ENCODE measurements around the gene OSTF1. TPM values are rescaled to one million over a fixed set of nuclear protein-coding genes. Genes with fewer than 3 reads are reported as not detected.

OSTF1 gene
- total and polyA plus RNA-seq, 7 donors, result 11.0 to 105 (median 20.7) TPM

DNA sequence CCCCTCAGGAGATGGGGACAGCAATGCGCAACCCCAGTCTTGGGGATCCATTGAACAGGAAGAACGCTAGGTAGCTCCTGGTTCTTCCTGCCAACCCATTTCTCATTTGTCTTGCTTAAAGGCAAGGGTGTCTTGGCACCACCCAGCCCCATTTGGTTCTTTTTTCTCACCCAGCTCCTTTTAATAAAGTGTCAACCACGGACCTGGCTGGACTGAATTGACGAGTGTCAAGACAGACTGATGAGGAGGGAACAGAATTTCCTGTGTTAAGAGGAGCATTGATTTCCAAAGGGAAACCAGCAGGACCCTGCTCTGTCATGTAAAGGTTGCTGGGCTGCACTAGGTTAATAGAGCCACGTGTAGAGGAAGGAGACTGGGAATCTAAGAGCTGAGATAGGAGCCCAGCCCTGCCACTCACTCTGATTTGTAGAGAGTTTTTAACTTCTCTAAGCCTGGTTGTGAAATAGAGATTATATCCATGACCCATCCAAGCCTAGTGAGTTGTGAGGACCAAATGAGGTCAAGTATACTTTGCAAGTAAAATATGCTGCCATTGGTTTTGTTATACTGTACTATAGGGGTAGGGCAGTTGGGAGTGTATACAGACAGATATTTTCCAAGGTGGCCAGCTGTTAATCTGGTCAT lies 33.7 kb downstream of the OSTF1 start:
- TF ChIP-seq POLR2A (IDR thresholded peaks at IDR 0.05) (no peak), POLR2AphosphoS5 (IDR thresholded peaks at IDR 0.05) (no peak), EP300 (IDR thresholded peaks at IDR 0.05) (no peak)
- TF ChIP-seq, protein P1, sequence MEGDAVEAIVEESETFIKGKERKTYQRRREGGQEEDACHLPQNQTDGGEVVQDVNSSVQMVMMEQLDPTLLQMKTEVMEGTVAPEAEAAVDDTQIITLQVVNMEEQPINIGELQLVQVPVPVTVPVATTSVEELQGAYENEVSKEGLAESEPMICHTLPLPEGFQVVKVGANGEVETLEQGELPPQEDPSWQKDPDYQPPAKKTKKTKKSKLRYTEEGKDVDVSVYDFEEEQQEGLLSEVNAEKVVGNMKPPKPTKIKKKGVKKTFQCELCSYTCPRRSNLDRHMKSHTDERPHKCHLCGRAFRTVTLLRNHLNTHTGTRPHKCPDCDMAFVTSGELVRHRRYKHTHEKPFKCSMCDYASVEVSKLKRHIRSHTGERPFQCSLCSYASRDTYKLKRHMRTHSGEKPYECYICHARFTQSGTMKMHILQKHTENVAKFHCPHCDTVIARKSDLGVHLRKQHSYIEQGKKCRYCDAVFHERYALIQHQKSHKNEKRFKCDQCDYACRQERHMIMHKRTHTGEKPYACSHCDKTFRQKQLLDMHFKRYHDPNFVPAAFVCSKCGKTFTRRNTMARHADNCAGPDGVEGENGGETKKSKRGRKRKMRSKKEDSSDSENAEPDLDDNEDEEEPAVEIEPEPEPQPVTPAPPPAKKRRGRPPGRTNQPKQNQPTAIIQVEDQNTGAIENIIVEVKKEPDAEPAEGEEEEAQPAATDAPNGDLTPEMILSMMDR (IDR thresholded peaks at IDR 0.05), result no peak

DNA sequence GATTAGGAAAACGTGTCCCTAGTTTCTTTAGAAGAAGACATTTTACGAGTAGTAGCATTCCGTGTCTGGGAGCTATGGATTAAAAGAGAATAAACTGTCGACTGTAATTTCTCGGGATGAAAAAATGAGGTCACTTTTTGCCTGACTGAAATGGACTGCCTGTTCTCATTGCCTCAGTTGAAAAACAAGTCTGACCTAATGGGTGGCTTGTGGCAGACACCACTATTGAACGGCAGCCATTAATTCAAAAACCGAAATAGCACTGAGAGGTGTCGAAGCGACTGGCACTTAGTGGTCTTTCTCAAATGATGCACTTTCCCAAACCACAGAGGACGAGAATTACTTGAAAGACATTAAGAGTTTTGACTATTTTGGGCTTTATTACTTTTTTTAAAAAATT lies 35.4 kb downstream of the OSTF1 start:
- Histone ChIP-seq H3K36me3 (peaks cover 0 to 9% (median 0%) of the 10 kb centered on the region in 4 donors), H3K4me1 (no peaks in the 10 kb centered on the region), H3K27me3 (no peaks in the 10 kb centered on the region), H3K9me3 (no peaks in the 10 kb centered on the region), H3K27ac (no peak overlapping the region), H3K4me3 (no peak overlapping the region)
- DNase-seq, result no peak
- TF ChIP-seq POLR2A (IDR thresholded peaks at IDR 0.05), result no peak
- TF ChIP-seq EP300 (IDR thresholded peaks at IDR 0.05), result no peak
- no peak for TF ChIP-seq POLR2AphosphoS5 (IDR thresholded peaks at IDR 0.05)
- TF ChIP-seq, protein P1 (IDR thresholded peaks at IDR 0.05), result no peak
- 94 to 95% methylated on average over 10 of the region's 10 CpGs for WGBS, 2 donors
- intact Hi-C loops (cut with DNase I), result no loop called here

More for the DNA sequence above, 33.7 kb downstream of the OSTF1 start:
- DNase-seq, result no peak
- Histone ChIP-seq H3K9me3 (no peaks in the 10 kb centered on the region), H3K27ac (no peak overlapping the region), H3K27me3 (no peaks in the 10 kb centered on the region), H3K36me3 (peaks cover 0 to 11% (median 0%) of the 10 kb centered on the region in 4 donors), H3K4me3 (no peak overlapping the region), H3K4me1 (no peaks in the 10 kb centered on the region)
- 86 to 93% methylated on average over 5 of the region's 5 CpGs for WGBS, 2 donors
- intact Hi-C loops (cut with DNase I), result no loop called here

DNA sequence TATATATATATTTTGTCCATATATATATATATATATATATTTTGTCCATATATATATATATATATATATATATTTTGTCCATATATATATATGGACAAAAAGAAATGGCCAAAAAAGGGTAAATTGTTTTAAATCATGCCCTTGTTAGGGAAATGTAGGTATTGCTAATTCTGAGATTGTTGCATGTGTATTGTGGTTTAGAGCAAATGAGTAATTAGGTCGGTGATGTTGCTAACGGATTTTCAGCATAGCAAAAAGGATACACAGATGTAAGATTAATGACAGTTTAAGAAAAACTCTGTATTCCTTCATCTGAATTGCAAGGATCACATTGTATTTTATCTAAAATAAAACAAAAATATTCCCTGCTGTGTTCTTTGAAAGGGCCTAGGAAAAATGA lies 40.2 kb downstream of the OSTF1 start:
- TF ChIP-seq POLR2A (IDR thresholded peaks at IDR 0.05) (no peak), EP300 (IDR thresholded peaks at IDR 0.05) (no peak), POLR2AphosphoS5 (IDR thresholded peaks at IDR 0.05) (no peak)
- TF ChIP-seq, protein P1 (IDR thresholded peaks at IDR 0.05), result no peak
- H3K4me1 ChIP-seq, result no peaks in the 10 kb centered on the region
- no peak overlapping the region for H3K4me3 ChIP-seq
- 79 to 90% methylated on average over 2 of the region's 2 CpGs for WGBS, 2 donors
- no peak overlapping the region for H3K27ac ChIP-seq
- intact Hi-C loops (cut with DNase I), result no loop called here
- no peaks in the 10 kb centered on the region for H3K9me3 ChIP-seq
- H3K27me3 ChIP-seq, result no peaks in the 10 kb centered on the region
- H3K36me3 ChIP-seq, result peaks cover 0 to 25% (median 10%) of the 10 kb centered on the region in 4 donors
- DNase-seq, result no peak

DNA sequence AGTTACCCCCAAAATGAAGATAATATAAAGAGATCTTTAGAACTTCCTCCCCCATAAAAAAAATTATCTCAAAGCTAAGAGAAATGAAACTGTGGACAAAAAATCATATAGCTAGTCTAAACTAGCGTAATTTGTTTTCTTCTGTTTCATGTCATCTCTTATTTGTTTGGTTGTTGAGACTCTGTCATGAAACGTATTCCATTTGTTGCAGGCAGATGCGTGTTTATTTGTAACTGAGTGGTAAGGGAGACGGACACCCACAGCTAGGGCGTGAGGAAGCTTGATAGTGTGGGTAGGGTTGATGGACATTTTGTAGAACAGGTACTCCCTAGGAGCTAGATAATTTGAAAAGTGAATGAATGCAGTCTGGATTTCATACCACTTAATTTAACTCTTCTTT lies 41.9 kb downstream of the OSTF1 start:
- no peak for DNase-seq
- TF ChIP-seq POLR2A (IDR thresholded peaks at IDR 0.05), result no peak
- TF ChIP-seq EP300 (IDR thresholded peaks at IDR 0.05), result no peak
- no peak for TF ChIP-seq POLR2AphosphoS5 (IDR thresholded peaks at IDR 0.05)
- TF ChIP-seq, protein P1 (IDR thresholded peaks at IDR 0.05), result no peak
- Histone ChIP-seq H3K36me3 (peaks cover 0 to 39% (median 11%) of the 10 kb centered on the region in 4 donors), H3K4me1 (no peaks in the 10 kb centered on the region), H3K27ac (no peak overlapping the region), H3K4me3 (no peak overlapping the region), H3K27me3 (no peaks in the 10 kb centered on the region), H3K9me3 (no peaks in the 10 kb centered on the region)
- 93 to 94% methylated on average over 5 of the region's 5 CpGs for WGBS, 2 donors
- intact Hi-C loops (cut with DNase I), result no loop called here

Measured in sigmoid colon (tissue), 7 donors.